Measurements from ENCODE around the gene LRP4.
A peak's percentile ranks its signal among the peaks of the same experiment; 100 is the strongest.
"Not testable (repeated sequence)": the region's sequence is repeated elsewhere in the genome, so short reads cannot be mapped to it uniquely, and the experiment has no call there.

The LRP4 gene, protein sequence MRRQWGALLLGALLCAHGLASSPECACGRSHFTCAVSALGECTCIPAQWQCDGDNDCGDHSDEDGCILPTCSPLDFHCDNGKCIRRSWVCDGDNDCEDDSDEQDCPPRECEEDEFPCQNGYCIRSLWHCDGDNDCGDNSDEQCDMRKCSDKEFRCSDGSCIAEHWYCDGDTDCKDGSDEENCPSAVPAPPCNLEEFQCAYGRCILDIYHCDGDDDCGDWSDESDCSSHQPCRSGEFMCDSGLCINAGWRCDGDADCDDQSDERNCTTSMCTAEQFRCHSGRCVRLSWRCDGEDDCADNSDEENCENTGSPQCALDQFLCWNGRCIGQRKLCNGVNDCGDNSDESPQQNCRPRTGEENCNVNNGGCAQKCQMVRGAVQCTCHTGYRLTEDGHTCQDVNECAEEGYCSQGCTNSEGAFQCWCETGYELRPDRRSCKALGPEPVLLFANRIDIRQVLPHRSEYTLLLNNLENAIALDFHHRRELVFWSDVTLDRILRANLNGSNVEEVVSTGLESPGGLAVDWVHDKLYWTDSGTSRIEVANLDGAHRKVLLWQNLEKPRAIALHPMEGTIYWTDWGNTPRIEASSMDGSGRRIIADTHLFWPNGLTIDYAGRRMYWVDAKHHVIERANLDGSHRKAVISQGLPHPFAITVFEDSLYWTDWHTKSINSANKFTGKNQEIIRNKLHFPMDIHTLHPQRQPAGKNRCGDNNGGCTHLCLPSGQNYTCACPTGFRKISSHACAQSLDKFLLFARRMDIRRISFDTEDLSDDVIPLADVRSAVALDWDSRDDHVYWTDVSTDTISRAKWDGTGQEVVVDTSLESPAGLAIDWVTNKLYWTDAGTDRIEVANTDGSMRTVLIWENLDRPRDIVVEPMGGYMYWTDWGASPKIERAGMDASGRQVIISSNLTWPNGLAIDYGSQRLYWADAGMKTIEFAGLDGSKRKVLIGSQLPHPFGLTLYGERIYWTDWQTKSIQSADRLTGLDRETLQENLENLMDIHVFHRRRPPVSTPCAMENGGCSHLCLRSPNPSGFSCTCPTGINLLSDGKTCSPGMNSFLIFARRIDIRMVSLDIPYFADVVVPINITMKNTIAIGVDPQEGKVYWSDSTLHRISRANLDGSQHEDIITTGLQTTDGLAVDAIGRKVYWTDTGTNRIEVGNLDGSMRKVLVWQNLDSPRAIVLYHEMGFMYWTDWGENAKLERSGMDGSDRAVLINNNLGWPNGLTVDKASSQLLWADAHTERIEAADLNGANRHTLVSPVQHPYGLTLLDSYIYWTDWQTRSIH (N-terminal part only)

DNA sequence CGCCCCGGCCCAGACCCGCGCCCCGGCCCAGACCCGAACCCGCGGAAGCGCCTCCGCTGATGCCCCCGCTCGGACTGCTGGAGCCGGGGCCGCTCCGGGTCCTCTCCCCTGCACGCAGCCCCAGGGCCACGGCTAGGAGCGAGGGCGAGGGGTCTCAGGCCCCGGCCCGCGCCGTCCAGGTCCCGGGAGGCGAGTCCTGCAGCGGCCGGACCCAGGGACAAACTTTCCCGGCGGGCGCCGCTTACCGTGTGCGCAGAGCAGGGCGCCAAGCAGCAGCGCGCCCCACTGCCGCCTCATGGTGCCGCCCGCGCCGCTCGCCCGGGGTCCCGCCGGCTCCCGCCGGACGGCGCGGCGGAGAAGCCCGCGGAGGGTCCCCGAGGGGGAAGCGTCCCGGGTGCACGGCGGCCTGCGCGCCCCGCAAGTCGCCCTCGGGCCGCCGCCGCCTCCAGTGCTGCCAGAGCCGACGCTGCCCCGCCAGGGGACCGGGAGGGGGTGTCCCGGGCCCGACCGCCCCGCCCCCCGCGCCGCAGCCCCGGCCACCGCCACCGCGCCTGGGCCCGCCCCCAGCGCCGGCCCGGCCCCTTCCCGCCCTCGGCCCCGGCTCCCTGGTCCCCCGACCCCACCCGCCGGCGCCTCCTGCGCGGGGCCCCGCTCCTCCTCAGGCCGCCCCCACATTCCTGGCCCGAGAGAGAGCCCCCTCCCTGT, at the start of gene LRP4:
Gene LRP4 (minus strand): TSS at position 468 of the 705 bp plus-strand sequence. CDS start 171 bp downstream, at position 297.
- peak; percentile 28 to 69 for DNase-seq

DNA sequence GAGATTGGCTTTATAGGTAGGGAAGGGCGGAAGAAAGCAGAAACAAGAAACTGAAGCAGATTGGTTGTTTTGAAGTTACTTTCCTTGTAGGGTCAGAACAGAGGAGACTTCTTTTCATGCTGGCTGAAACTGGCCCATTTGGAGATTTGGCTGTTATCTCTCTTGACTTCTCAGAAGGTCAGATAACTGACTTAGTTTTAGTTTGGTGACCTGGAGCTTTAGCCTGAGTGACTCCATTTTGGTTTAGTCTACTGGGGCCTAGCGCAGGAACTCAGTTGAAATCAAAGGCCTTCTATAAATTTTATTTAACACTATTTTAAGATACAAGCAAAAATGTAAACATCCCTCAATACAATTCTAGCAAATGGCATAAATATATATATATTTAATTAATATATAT, 49.6 kb upstream of the LRP4 start:
- no peak for DNase-seq

DNA sequence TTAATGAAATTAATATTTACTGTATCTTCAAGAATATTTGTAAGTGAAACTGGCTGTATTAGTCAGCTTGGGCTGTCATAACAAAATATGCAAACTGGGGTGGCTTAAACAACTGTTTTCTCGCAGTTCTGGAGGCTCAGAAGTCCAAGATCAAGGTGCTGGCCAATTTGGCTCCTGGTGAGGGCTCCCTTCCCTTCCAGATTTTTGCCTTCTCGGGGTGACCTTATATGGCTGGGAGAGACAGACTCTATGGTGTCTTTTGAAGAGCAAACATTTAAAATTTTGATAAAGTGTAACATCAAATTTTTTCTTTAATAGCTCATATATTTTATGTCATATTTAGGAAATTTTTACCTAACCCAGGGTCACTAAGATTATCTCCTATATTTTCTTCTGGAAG, 48.4 kb upstream of the LRP4 start:
- no peak for DNase-seq

DNA sequence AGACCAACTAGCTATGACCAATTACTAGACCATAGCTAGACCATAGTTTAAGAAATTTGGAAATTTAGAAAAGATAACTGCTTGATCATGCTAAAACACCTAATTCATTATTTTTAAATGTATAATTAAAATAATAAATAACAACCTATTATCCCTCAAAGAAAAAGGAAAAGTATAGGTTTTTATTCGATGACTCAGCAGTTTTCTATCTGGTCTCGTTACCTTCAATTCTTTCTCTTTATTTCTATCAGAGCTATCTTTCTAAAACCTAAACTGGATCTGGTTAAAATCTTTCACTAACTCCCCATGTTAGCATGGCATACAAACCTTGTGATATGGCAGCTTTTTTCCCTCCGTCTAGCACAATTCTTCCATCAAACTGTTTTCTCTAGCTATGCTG, 45.5 kb upstream of the LRP4 start:
- no peak for DNase-seq

DNA sequence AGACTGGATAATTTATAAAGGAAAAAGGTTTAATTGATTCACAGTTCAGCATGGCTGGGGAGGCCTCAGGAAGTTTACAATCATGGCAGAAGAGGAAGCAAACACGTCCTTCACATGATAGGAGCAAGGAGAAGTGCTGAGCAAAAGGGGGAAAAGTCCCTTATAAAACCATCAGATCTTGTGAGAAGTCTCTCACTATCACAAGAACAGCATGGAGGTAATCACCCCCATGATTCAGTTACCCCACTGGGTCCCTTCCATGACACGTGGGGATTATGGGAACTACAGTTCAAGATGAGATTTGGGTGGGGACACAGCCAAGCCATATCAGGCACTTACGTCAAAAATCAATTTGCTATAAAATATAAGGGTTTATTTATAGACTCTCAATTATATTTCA, 43.5 kb upstream of the LRP4 start:
- DNase-seq, result not testable (repeated sequence)

DNA sequence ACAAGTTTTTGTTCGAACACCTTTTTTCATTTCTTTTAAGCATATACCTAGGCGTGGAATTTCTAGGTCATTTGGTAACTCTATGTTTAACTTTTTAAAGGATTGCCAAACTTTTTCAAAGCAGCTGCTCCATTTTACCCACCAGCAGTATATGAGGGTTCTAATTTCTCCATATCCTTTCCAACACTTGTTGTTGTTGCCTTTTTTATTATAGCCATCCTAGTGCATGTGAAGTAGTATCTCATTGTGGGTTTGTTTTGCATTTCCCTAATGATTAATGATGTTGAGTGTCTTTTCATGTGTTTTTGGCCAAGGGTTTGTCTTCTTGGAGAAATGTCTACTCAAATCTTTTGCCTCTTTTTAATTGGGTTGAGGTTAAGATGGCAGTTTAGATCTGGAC, 42.7 kb upstream of the LRP4 start:
- no peak for DNase-seq

DNA sequence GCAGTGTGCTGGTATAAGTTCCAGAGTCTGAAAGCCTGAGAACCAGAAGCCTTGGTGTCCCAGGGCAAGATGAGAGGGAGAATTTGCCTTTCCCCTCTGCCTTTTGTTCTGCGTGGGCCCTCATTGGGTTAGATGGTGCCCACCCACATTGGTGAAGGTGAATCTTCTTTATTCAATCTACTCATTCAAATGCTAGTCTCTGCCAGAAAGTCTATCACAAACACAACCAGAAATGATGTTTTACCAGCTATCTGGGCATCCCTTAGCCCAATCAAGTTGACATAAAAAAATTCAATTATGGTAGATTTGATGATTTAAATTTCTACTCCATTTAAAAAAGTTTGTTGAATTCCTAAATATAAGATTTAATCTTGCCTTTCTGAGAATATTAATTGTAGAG, 40.4 kb upstream of the LRP4 start:
- no peak for DNase-seq

DNA sequence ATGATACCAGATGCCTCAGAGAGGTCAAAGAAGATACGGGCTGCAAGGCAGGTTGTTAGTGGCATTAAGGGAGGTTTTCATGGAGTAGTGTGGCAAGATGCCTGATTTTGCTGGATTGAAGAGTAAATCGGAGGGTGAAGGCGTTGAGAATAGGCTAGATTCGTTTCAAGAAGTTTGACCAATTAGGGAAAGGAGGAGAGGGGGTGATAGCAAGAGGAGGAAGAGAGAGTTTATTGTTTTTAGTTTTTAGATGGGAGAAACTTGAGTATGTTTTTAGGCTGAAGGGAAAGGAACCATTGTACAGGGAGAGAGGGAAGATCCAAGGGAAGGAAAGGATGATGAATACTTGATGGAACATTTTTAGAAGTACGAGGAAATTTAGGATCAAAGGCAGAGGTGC, 34.7 kb upstream of the LRP4 start:
- DNase-seq, result no peak

DNA sequence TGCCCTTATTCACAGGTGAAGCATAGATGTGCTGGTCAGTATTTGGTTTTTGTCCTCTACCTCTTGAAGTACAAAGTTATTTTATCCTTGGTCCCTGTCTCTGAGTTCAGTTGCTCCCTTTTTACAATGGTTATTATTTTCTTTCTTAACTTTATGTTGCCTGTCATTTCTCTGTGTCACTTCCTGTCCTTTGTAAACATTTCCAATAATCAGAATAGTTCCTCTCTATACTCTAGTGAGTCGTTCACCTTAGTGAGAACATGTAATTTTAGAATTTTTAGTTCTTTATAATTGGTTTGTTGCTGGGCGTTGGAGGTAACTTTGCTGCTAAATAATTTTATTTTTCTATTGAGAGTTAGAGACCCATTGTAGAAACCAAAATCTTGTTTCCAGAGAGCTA, 34.2 kb upstream of the LRP4 start:
- no peak for DNase-seq

DNA sequence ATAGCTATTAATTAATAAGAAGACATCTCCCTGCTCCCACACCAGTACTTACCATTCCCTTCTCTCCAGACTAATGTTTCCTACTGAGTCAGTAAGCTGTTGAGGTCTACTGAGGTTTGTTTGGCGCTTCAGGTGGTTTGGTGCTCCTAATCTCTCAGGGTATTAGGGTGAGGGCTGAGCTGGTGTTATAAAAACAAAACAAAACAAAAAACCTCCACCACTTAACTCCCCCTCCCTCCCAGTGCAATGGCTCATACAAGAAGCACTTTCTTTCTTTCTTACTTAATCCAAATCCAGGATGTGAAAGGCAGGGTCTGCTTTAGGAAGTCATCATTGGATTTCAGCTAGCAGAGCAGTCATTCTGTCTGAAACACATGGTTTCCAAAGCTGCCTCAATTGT, 33.5 kb upstream of the LRP4 start:
- no peak for DNase-seq

DNA sequence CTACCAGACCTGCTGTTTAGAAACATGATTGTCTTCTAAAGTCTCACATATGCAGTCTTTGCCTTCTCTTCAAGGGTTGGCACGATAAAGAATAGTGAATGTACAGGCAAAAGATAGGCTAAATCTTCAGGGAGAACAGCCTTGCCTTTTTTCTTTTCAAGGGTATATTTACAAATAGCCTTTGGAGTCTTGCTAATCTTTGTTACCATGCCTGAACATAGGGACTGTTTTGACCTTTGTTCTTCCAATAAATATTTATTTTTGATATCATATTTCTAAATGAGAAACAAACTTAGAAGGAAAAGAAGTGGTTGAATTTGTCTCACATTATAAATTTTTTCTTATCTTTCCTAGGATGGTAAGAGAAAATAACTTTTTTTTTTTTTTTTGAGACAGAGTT, 30.9 kb upstream of the LRP4 start:
- DNase-seq, result no peak

DNA sequence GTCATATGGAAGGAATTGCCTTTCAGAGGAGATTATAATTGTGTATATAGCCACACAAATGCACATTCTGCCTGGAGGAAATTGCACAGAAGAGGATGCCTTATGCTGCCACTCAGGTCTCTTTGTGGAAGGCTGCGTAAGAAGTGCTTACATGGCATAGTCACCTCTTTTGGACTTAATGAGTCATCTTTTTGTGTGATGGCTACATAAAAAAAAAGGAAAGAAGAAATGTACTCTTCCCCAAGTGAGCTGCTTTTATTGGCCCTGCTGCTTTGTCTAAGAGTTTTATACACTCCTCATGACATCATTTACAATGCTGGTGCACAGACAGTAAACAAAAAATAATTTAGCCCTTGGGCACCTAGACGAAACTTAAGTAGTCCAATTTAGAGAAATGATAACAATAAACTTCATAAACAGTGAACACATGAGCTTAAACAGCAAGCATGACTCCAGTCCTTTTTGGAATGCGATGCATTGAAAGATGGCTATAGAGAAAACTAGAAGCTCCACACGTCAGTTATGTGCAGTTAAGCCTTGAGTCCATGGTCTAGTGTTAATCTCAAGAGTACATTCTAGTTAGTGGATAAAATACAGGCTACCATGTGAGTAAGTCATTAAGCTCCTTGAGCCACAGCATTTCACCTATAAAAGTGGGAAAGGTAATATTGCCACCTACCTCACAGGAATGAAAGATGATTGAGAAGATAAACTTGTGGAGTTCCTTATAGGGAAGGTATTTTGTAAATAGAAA, 30.2 kb upstream of the LRP4 start:
- DNase-seq, result peak in 1 of 2 experiments; percentile 41

DNA sequence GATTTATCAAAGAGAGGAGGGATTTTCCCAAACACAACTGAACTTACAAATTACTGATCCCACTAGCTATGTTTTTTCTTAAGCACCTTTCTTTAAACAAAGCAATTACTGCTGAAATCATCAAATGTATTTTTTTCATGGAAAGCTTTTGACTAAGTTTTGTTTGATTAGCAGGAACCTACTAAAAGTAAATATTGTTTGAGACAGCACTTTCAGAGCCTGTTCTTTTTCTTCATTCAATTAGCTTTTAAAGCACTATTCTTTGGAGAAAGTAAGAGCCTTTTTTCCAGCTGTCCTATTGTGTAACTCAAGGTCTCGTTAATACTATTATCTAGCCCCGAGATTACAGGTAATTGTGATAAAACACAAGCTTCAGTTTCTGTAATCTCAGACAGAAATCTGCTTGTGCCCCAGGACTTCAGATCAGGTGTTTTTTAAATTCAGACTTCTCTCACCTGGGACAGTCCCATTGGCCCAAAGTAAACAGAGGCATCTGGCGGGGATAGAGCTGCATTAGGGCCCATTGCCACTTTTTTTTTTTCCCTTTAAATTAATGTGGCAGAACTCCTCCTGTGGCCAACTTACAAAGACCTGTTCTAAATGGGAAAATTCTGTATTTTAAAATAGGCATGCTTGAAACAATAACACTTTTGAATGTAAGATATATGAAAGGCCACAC, 29.2 kb upstream of the LRP4 start:
- DNase-seq, result peak; percentile 67 to 74

DNA sequence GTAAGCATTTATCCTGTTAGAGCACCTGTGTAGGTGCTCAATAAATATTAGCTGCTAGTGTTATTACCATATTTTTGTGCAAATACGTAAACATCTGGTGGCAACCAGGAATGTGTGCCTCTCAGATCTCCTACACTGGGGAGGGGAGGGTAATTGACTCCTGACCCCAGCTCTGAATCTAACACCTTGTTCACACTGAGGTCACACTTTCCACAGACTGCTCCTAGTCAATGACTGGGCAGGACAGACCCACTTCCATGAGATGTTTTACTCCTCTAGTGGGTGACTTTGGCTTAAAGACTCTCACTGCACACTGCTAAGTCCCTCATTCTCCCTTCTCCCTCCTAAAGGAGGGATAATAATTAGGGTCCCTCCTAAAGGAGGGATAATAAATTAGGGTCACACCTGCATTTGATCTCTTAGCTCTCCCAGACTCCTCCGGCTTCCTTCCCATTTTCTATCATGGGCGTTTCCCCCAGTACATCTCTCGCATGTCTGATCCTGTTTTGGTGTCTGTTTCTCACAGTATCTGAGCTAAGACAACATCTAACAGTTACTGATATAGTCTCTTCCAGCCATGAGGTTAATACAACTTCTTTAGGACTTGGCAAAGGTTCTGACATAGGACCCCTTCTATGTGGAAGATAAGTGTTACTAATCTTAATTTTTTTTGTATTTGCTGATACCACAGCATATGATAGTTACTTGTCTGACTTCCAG, 26.2 kb upstream of the LRP4 start:
- DNase-seq, result no peak

DNA sequence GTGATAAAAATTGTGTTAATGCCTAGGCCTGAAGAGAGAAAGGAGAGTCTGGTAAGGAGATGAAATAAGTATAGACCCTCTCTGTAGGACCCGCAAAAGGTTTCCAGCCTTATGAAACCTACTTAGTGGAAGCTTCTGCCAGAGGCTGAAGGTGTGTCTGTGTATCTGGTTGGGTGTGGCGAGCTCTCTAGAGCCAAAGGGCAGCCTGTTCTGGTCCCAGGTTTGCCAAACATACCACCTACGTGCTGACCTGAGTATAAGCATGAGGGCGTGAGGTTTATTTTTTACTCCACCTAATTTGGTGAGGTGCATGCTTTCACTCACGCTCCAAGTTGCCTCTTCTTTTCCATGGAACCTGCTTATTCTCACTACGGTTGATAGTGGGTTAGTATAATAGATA, 23.8 kb upstream of the LRP4 start:
- no peak for DNase-seq

DNA sequence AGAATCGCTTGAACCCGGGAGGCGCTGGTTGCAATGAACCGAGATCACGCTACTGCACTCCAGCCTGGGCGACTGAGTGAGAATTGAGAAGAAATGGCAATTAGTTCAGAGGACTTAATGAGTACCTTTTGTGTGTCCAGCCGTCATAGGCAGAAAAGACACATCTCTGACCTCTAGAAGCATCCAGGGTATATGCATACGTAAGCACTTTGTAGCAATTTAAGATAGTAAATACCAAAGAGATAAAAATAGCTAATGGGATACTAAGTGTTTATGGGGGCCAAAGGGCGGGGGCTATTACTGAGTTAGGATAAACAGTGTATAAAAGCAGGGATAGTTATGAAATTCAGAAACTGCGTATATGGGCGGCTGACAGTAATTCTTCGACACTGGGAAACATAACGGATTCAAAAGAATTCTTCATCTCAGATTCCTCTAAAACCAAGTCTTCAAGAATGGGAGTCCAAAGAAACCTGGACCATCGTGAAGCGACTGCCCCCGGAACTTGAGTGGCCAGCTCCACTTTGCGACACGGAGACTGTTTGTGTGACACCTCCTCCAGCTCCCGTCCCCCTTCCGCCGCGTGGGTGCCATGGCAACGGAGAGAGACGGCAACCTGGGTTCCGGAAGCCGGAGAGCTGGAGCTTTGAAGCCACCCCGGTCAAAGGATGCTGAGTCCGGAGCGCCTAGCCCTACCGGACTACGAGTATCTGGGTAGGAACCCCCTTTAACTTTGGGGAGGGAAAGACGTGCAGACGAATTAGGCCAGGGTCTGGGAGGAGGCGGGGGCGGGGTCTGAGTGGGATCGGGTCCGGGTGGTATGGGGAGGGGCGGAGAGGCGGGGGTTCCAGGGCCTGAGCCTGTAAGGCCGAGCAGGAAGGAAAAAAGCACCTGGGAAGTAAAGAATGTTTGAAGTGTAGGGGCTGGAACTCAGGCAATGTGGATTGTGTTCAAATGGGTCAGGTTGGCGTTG, 18.1 kb upstream of the LRP4 start, which contains the start of gene CSTPP1:
Gene CSTPP1 (plus strand): TSS at position 624 of the 973 bp plus-strand sequence. CDS start 45 bp downstream, at position 669.
- peak; percentile 88 to 96 for DNase-seq

DNA sequence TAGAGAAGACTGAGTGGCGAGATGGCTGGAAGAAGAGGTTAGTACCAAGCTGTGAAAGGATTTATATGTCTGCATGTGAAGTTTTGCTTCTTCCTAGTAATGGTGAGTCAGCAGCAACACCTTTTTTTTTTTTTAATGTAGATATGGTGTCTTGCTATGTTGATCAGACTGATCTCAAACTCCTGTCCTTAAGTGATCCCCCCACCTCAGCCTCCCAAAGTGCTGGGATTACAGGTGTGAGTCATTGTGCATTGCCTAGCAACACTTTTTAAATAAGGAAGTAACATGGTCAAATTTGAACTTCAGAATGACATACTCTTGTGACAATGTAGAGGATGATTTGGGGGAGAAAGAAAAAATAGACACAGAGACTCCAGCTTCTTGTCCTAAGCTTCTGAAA, 11.7 kb upstream of the LRP4 start:
- DNase-seq, result no peak

DNA sequence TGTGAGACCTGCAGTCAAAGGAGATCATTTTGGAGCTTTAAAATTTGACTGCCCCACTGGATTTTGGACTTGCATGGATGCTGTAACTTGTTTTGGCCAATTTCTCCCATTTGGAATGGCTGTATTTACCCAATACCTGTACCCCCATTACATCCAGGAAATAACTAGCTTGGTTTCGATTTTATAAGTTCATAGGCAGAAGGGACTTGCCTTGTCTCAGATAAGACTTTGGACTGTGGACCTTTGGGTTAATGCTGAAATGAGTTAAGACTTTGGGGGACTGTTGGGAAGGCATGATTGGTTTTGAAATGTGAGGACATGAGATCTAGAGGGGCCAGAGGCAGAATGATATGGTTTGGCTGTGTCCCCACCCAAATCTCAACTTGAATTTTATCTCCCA, 10.4 kb upstream of the LRP4 start:
- not testable (repeated sequence) for DNase-seq

DNA sequence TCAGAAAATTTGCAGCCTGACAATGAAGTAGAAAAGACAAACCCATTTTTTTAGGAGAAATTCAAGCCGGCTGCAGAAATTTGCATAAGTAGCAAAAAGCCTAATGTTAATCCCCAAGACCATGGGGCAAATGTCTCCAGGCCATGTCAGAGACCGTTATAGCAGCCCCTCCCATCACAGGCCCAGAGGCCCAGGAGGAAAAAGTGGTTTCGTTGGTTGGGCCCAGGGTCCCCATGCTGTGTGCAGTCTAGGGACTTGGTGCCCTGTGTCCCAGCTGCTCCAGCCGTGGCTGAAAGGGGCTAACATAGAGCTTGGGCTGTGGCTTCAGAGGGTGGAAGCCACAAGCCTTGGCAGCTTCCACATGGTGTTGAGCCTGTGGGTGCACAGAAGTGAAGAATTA, 9.6 kb upstream of the LRP4 start:
- not testable (repeated sequence) for DNase-seq
